ENCODE results near the gene GAS7. TPM values are rescaled to one million over a fixed set of nuclear protein-coding genes. Genes with fewer than 3 reads are reported as not detected.

The GAS7 gene
- total and polyA plus RNA-seq, 9 of the 15 experiments (the other 6 are each of a cell fraction or from before 2014, with no cell fraction given): 0.11 to 0.33 TPM; not detected in 7

GRCh38 chr17:9973669-9974447 is 224.5 kb downstream of the GAS7 start:
- H3K79me2 ChIP-seq (ENCODE audit: control insufficient read depth, insufficient read depth, low read length): no peaks in the 10 kb centered on the region
- no peak overlapping the region for H3K4me3 ChIP-seq
- peaks cover 0 to 16% of the 10 kb centered on the region in 2 experiments; a peak in 1 of 5 replicates for H3K27me3 ChIP-seq (ENCODE audit: control insufficient read depth in 2 of 2, insufficient read depth in 2 of 2, low read length in 2 of 2)
- BruUV-seq (replicated peaks): no TSS peak
- ChIA-PET CTCF (ENCODE audit: low intra/inter-chr PET ratio) (no interaction called here), POLR2A (no interaction called here)
- TF ChIP-seq PHF8 (IDR thresholded peaks at IDR 0.05; ENCODE audit: borderline replicate concordance, low read length): no peak
- TF ChIP-seq TCF15 (CRISPR knock-in tag; IDR thresholded peaks at IDR 0.05): no peak
- no peak for TF ChIP-seq MTA2 (IDR thresholded peaks at IDR 0.05; ENCODE audit: low read depth)
- TF ChIP-seq ZBED1 (IDR thresholded peaks at IDR 0.05): no peak
- no peak for TF ChIP-seq MBD2 (IDR thresholded peaks at IDR 0.05; ENCODE audit: borderline replicate concordance, low read depth)
- no peak for TF ChIP-seq PRDM10 (IDR thresholded peaks at IDR 0.05; ENCODE audit: partially characterized antibody)
- TF ChIP-seq ARID2 (IDR thresholded peaks at IDR 0.05): no peak
- no peak for TF ChIP-seq TEAD4 (IDR thresholded peaks at IDR 0.05; ENCODE audit: low read length)
- no peak for TF ChIP-seq TEAD4 (CRISPR knock-in tag; IDR thresholded peaks at IDR 0.05; ENCODE audit: borderline replicate concordance)
- no peak for TF ChIP-seq E2F4 (CRISPR knock-in tag; IDR thresholded peaks at IDR 0.05; ENCODE audit: low read depth)
- TF ChIP-seq ID3 (CRISPR knock-in tag; IDR thresholded peaks at IDR 0.05): no peak
- no peak for TF ChIP-seq ID3 (tag; IDR thresholded peaks at IDR 0.05)
- no peak for TF ChIP-seq ZBTB12 (CRISPR knock-in tag; IDR thresholded peaks at IDR 0.05)
- no peak for TF ChIP-seq TGIF2 (CRISPR knock-in tag; IDR thresholded peaks at IDR 0.05)
- no peak for TF ChIP-seq ZKSCAN1 (IDR thresholded peaks at IDR 0.05; ENCODE audit: low read depth, low read length)
- TF ChIP-seq RBM14 (IDR thresholded peaks at IDR 0.05; ENCODE audit: borderline replicate concordance, insufficient read depth, low read depth, low read length): no peak
- ATAC-seq (no peak), FAIRE-seq (no peak), DNase-seq (ENCODE audit: extremely low read depth in 1 of 4, low spot score in 3 of 4) (no peak)
- in situ Hi-C loops (cut with MboI) (no loop called here), intact Hi-C loops (cut with micrococcal nuclease) (no loop called here)
- no peaks in the 10 kb centered on the region for H3K4me1 ChIP-seq (replicated peaks in 1 of 2; ENCODE audit: control insufficient read depth in 2 of 2, insufficient read depth in 2 of 2, low read length in 2 of 2)
- WGBS (ENCODE audit: insufficient coverage, low coverage, missing lambda C conversion rate): 1% methylated on average over 12 of the region's 13 CpGs
- no peak overlapping the region for H3K27ac ChIP-seq (ENCODE audit: extremely low read depth, low read depth, low read length)
- no peaks in the 10 kb centered on the region for H4K20me1 ChIP-seq (replicated peaks; ENCODE audit: control insufficient read depth, insufficient read depth, low read length)
- H3K4me2 ChIP-seq (ENCODE audit: insufficient read depth, low read length): no peak overlapping the region
- H2AFZ ChIP-seq (ENCODE audit: low read depth, low read length): no peak overlapping the region
- H3K36me3 ChIP-seq (ENCODE audit: control insufficient read depth, insufficient read depth, low read length): no peaks in the 10 kb centered on the region
- no peaks in the 10 kb centered on the region for H3K9me1 ChIP-seq (ENCODE audit: control insufficient read depth, insufficient read depth, low read length)
- H3K9ac ChIP-seq (ENCODE audit: insufficient read depth in 1 of 2, low read depth in 2 of 2, low read length in 2 of 2): no peak overlapping the region
- H3K9me3 ChIP-seq (replicated peaks; ENCODE audit: control insufficient read depth, insufficient read depth, low read depth, low read length): no peaks in the 10 kb centered on the region
